ENCODE measurements around the gene LBH. TPM values are rescaled to one million over a fixed set of nuclear protein-coding genes. Genes with fewer than 3 reads are reported as not detected.

Gene LBH
- polyA plus RNA-seq, 1 donor (not counting 4 experiments of a cell fraction or from before 2014, with no cell fraction given), result 0.83 TPM

- no peaks in the 10 kb centered on the region for H3K79me2 ChIP-seq (ENCODE audit: control insufficient read depth, insufficient read depth, low read length)
- no peak overlapping the region for H3K27ac ChIP-seq (ENCODE audit: control insufficient read depth, insufficient read depth, low read length)
- no peak for FAIRE-seq
- dilution Hi-C loops (cut with MboI; ENCODE audit: extremely low pct_ligation_motif_present, low sequenced_read_pairs), result no loop called here
- TF ChIP-seq CTCF (optimal IDR thresholded peaks at IDR 0.05 in 1 of 3, IDR thresholded peaks at IDR 0.05 in 1 of 3, conservative IDR thresholded peaks at IDR 0.05 in 1 of 3; ENCODE audit: extremely low read depth in 1 of 3, insufficient read depth in 2 of 3, low read length in 3 of 3) (no peak), EZH2 (IDR thresholded peaks at IDR 0.05; ENCODE audit: low read length) (no peak)
- H3K9me1 ChIP-seq (ENCODE audit: control insufficient read depth, extremely low read depth, insufficient read depth, low read length), result no peaks in the 10 kb centered on the region
- H3K9me3 ChIP-seq (ENCODE audit: control insufficient read depth, low read depth, low read length), result no peaks in the 10 kb centered on the region
- no peak for DNase-seq (ENCODE audit: low read depth, low spot score)
- no peak overlapping the region for H2AFZ ChIP-seq (ENCODE audit: control insufficient read depth, low read length)
- H3K9ac ChIP-seq (ENCODE audit: control insufficient read depth, extremely low read depth, insufficient read depth, low read length), result no peak overlapping the region
- no peaks in the 10 kb centered on the region for H3K4me1 ChIP-seq (ENCODE audit: control insufficient read depth, extremely low read depth, insufficient read depth, low read length)
- no peaks in the 10 kb centered on the region for H4K20me1 ChIP-seq (ENCODE audit: control insufficient read depth, extremely low read depth, insufficient read depth, low read length)
- H3K4me2 ChIP-seq (ENCODE audit: control insufficient read depth, extremely low read depth, insufficient read depth, low read depth, low read length), result no peak overlapping the region
- no peak overlapping the region for H3K4me3 ChIP-seq (ENCODE audit: control insufficient read depth in 2 of 3, extremely low read depth in 1 of 3, insufficient read depth in 2 of 3, low read depth in 1 of 3, low read length in 3 of 3)
- no peaks in the 10 kb centered on the region for H3K36me3 ChIP-seq (ENCODE audit: control insufficient read depth in 2 of 2, extremely low read depth in 1 of 2, insufficient read depth in 2 of 2, low read length in 2 of 2)
- peaks cover 5% of the 10 kb centered on the region for H3K27me3 ChIP-seq (ENCODE audit: control insufficient read depth, extremely low read depth, insufficient read depth, low read length)
Measured at GRCh38 chr2:30306522-30306921, 75.2 kb downstream of the LBH start.

DNA sequence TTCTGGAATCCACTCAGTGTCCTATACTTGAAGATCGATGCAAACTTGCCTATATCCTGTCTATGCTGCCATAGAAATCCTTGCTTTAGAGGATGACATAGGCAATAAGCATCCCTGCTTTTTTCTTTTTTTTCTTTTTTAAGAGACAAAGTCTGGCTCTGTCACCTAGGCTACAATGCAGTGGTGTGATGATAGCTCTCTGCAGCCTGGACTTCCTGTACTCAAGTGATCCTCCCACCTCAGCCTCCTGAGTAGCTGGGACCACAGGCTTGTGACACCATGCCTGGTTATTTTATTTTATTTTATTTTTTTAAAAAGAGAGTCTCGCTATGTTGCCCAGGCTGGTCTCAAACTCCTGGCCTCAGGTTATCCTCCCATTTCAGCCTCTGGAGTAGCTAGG, 76.9 kb downstream of the LBH start:
- TF ChIP-seq EZH2 (IDR thresholded peaks at IDR 0.05; ENCODE audit: low read length), result no peak
- no peak for TF ChIP-seq CTCF (optimal IDR thresholded peaks at IDR 0.05 in 1 of 3, IDR thresholded peaks at IDR 0.05 in 1 of 3, conservative IDR thresholded peaks at IDR 0.05 in 1 of 3; ENCODE audit: extremely low read depth in 1 of 3, insufficient read depth in 2 of 3, low read length in 3 of 3)
- Histone ChIP-seq H3K27ac (ENCODE audit: control insufficient read depth, insufficient read depth, low read length) (no peak overlapping the region), H3K4me1 (ENCODE audit: control insufficient read depth, extremely low read depth, insufficient read depth, low read length) (no peaks in the 10 kb centered on the region), H3K9ac (ENCODE audit: control insufficient read depth, extremely low read depth, insufficient read depth, low read length) (no peak overlapping the region), H3K4me3 (ENCODE audit: control insufficient read depth in 2 of 3, extremely low read depth in 1 of 3, insufficient read depth in 2 of 3, low read depth in 1 of 3, low read length in 3 of 3) (no peak overlapping the region), H3K36me3 (ENCODE audit: control insufficient read depth in 2 of 2, extremely low read depth in 1 of 2, insufficient read depth in 2 of 2, low read length in 2 of 2) (no peaks in the 10 kb centered on the region), H3K79me2 (ENCODE audit: control insufficient read depth, insufficient read depth, low read length) (no peaks in the 10 kb centered on the region), H4K20me1 (ENCODE audit: control insufficient read depth, extremely low read depth, insufficient read depth, low read length) (no peaks in the 10 kb centered on the region), H2AFZ (ENCODE audit: control insufficient read depth, low read length) (no peak overlapping the region), H3K9me1 (ENCODE audit: control insufficient read depth, extremely low read depth, insufficient read depth, low read length) (no peaks in the 10 kb centered on the region), H3K9me3 (ENCODE audit: control insufficient read depth, low read depth, low read length) (no peaks in the 10 kb centered on the region), H3K27me3 (ENCODE audit: control insufficient read depth, extremely low read depth, insufficient read depth, low read length) (no peaks in the 10 kb centered on the region), H3K4me2 (ENCODE audit: control insufficient read depth, extremely low read depth, insufficient read depth, low read depth, low read length) (no peak overlapping the region)
- dilution Hi-C loops (cut with MboI; ENCODE audit: extremely low pct_ligation_motif_present, low sequenced_read_pairs), result no loop called here
- DNase-seq (ENCODE audit: low read depth, low spot score) (no peak), FAIRE-seq (no peak)

Small RNA genes lying within 50 kb of the gene (small RNA-seq; reads per million reads assigned to genes)
- gene SNORA10B (ENCODE audit: insufficient read length in 3 of 3, low read depth in 3 of 3, low replicate concordance in 1 of 3), result 0 reads per million in 3 experiments

Other genes starting within 250 kb of the LBH start
- 70.7 to 149 TPM (median 126 TPM) in 3 replicates for gene YPEL5, start 84.5 kb upstream of the LBH start, polyA plus RNA-seq
- 10.6 to 17.1 TPM (median 15.8 TPM) in 3 replicates for gene LCLAT1, start 215.7 kb downstream of the LBH start, polyA plus RNA-seq